ENCODE results near the gene OGDHL. TPM values are rescaled to one million over a fixed set of nuclear protein-coding genes. Genes with fewer than 3 reads are reported as not detected.

Gene OGDHL
- total and polyA plus RNA-seq, 2 of the 13 experiments (the other 11 are each of a cell fraction or from before 2014, with no cell fraction given): 3.0 to 9.8 TPM

- TF ChIP-seq, protein P1, sequence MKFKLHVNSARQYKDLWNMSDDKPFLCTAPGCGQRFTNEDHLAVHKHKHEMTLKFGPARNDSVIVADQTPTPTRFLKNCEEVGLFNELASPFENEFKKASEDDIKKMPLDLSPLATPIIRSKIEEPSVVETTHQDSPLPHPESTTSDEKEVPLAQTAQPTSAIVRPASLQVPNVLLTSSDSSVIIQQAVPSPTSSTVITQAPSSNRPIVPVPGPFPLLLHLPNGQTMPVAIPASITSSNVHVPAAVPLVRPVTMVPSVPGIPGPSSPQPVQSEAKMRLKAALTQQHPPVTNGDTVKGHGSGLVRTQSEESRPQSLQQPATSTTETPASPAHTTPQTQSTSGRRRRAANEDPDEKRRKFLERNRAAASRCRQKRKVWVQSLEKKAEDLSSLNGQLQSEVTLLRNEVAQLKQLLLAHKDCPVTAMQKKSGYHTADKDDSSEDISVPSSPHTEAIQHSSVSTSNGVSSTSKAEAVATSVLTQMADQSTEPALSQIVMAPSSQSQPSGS (CRISPR knock-in tag; IDR thresholded peaks at IDR 0.05): peak; percentile 90
- TF ChIP-seq EEA1 (CRISPR knock-in tag; IDR thresholded peaks at IDR 0.05; ENCODE audit: borderline replicate concordance) (peak; percentile 97; the same call in 1 of the 2 replicates), ZNF7 (CRISPR knock-in tag; IDR thresholded peaks at IDR 0.05) (peak; percentile 69), KDM4B (CRISPR knock-in tag; IDR thresholded peaks at IDR 0.05) (peak; percentile 94), ZNF20 (CRISPR knock-in tag; IDR thresholded peaks at IDR 0.05) (no peak), SOX6 (IDR thresholded peaks at IDR 0.05) (no peak), SOX6 (CRISPR knock-in tag; IDR thresholded peaks at IDR 0.05) (peak; percentile 36; the same call in 1 of the 2 replicates), TCF12 (IDR thresholded peaks at IDR 0.05) (no peak), TCF12 (CRISPR knock-in tag; IDR thresholded peaks at IDR 0.05) (peak; percentile 79; the same call in 1 of the 2 replicates), HNRNPLL (IDR thresholded peaks at IDR 0.05; ENCODE audit: low read depth, low read length, poor library complexity, severe bottlenecking) (peak; percentile 55), NFKB2 (CRISPR knock-in tag; IDR thresholded peaks at IDR 0.05; ENCODE audit: borderline replicate concordance) (peak; percentile 99), ARID5B (CRISPR knock-in tag; IDR thresholded peaks at IDR 0.05) (peak; percentile 73), ZNF564 (CRISPR knock-in tag; IDR thresholded peaks at IDR 0.05) (peak; percentile 96), EED (CRISPR knock-in tag; IDR thresholded peaks at IDR 0.05) (peak; percentile 81; the same call in 1 of the 2 replicates)
- TF ChIP-seq, protein P2, sequence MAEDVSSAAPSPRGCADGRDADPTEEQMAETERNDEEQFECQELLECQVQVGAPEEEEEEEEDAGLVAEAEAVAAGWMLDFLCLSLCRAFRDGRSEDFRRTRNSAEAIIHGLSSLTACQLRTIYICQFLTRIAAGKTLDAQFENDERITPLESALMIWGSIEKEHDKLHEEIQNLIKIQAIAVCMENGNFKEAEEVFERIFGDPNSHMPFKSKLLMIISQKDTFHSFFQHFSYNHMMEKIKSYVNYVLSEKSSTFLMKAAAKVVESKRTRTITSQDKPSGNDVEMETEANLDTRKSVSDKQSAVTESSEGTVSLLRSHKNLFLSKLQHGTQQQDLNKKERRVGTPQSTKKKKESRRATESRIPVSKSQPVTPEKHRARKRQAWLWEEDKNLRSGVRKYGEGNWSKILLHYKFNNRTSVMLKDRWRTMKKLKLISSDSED (CRISPR knock-in tag; IDR thresholded peaks at IDR 0.05): 0 out of 2 replicates have a peak, but pooled peaks have one; percentile 71
These were observed at the start of gene OGDHL (continued) for GRCh38 chr10:49761789-49762565.
